ELF-1 (cell line): Measurements from ENCODE around the gene CAPN11.

Experiments used
- DNase-seq: peaks from one replicate; pipeline ENCODE4 v3.0.0-alpha.2; 2016; ENCODE audit warnings: low read depth, low spot score

The CAPN11 gene

GRCh38 chr6:44207966-44208365 lies 49.3 kb downstream of the CAPN11 start:
- no peak for DNase-seq

GRCh38 chr6:44211284-44211683 lies 52.7 kb downstream of the CAPN11 start:
- DNase-seq, result no peak

DNA sequence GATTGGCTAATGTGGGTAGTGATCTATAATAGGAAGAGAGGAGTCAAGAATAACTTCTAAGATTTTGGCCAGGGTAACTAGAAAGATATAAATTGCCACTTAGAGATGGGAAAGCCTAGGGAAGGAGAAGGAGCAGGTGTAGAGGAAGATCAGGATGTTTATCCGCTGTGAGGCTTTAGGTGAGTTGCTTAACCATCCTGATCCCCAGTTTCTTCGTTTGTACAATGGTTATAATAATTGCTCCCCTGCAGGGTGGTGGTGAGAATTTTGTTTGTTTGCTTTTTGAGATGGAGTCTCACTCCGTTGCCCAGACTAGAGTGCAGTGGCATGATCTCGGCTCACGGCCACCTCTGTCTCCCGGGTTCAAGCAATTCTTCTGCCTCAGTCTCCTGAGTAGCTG lies 55.7 kb downstream of the CAPN11 start:
- no peak for DNase-seq

GRCh38 chr6:44216677-44217331 lies 58.2 kb downstream of the CAPN11 start, which contains the start of gene MYMX:
MYMX (plus strand) TSS chr6:44216926; CDS start chr6:44217472, 546 bp downstream.
- DNase-seq, result peak; percentile 64

- DNase-seq, result peak; percentile 77
Observed at GRCh38 chr6:44217332-44218143, 58.9 kb downstream of the CAPN11 start.

DNA sequence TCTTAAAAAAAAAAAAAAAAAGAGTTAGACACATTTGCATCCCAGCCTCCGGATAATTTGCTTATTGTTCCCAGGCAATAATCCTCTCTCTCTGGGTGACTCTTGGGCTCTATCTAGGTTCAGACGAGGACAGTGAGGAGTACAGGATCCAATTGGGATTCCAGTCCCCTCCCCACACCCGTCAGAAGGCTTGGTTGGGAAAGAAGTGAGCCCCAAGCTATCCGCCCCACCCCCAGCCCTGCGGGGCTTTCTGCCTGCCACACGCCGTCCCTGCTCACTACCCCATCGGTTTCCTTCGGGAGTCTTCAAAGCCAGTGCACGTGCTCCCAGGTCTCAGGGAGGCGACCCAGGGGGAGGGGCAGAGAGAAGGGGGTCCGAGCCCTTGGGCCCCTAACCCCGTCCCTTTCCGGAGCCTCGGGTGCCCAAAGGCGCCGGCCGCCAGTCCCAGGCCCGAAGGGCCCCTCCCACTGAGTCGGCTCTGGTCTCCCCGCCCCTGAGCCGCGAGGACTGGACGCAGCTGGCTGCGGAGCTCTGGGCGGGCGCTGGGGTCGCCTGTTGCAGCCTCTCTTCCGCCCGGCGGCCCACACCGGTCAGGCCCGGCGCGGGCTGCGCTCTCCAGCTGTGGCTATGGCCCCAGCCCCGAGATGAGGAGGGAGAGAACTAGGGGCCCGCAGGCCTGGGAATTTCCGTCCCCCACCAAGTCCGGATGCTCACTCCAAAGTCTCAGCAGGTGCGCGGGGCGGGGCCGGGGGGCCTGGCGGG lies 60.6 kb downstream of the CAPN11 start:
- DNase-seq, result peak; percentile 96

GRCh38 chr6:44219815-44220784 lies 61.5 kb downstream of the CAPN11 start:
- DNase-seq, result no peak

- no peak for DNase-seq
Observed at GRCh38 chr6:44220913-44221290, 62.3 kb downstream of the CAPN11 start.

DNA sequence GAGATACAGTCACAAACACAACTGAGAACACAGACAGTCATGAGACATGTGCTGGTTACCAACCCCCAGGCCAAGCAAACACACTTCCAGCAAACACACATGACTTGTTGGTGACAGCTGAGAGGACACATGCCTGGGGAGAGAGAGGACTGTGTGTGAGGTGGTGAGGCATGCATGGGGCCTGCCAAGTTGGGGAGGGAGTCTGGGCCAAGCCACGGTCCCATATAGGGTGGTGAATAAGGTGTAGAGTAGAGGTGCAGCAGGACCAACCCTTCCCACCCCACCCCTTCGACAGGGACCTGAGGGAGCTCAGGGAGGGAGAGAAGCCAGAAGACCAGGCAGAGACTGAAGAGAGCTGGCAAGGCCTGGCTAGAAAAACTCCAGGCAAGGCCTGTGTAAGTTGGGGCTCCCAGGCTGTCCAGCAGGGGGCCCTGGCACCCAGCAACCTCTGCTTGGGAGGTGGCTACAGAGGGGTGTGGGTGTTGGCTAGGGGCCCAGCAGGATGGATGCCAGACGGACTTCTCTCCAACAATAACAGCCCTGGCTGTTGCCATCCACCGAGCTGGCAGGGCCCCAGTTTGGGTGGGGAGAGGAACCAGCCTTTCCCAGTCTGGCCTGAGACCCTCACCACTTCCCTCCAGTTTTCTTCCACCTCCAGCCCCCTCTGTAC lies 62.8 kb downstream of the CAPN11 start:
- peak; percentile 79 for DNase-seq

DNA sequence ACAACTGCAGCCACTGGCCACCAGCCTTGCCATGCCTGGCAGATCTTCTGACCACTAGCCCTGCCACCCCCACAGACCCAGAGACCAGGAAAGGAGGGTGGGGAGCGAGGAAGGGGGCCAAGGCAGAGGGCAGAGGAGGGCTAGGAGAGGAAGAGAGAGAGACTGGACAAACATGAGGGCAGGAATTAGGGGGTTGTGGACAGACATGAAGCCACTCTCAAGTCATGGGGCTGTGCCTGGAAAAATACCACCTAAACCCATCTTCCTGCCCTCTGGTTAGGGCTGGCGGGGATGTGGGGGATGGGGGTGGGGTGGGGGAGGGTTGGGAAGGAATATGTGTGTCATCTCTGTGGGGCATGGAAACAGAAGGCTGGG lies 63.3 kb downstream of the CAPN11 start:
- DNase-seq, result no peak

DNA sequence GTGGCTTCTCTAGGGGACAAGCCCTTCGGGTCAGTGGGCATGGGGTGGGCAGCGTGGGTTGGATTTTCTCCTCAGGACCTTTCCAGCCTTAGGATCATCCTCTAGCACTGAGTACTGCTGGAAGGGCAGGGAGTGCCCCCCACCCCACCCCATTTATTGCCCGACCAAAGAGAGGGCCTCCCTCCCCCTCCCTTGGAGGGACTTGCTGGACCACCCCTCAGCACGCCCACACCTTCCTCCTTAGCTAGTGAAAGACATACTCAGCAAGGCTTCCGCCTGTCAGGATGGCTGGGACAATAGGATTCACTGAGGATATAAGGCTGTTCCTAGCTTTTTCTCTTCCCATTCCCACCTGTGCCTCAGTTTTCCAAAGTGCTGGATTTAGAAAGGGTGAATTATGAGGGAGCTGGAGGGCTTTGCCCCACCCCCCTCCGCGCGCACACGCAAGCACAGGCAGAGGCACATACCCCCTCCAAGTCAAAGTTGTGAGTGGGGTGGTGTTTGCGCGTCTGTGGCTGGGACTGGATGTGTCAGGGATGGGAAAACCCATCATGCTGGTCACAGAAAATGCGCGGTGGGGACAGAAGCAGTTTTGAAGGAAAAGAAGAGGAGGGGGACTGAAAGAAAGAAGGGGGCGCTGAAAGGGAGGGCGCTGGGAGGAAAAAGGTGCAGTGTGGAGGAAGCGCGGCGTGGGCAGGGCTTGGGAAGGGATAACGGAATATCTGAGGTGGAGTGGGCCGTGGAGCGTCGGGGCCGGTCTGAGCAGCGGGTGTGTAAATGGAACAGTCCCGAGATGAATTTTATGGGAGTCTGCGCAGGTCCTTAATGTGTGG lies 64.1 kb downstream of the CAPN11 start:
- no peak for DNase-seq

DNA sequence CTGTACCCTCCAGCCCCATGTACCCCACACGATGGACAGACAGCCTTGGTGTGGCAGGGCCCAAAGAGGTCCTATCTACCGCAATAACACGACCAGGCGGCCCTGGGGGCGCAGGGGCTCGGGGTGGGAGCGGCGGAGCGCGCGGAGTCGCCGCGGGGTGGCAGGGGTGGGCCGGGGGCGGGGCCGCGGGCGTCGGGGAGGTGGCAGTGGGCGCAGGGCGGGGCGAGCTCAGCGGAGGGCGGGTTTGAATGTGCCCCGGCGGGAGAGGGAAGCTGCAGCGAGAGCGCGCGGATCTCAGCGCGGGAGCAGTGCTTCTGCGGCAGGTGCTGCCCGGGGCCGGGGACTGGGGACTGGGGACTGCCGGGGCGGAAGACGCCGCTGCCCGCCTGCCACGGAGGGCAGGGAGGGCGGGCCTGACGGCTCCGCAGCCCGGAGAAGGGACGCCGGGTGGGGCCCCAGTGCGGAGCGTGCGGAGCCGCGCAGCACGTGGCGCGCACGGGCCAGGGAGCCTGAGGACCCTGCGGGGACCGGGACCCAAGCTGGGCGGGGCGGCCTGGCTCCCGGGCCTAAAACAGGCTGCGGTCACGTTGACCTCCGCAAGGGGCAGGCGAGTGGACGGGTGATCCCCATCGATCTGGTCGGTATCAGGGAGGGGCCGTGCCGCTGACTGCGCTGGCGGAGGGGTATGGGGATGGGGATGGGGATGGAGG lies 64.9 kb downstream of the CAPN11 start, which contains the start of gene SLC29A1:
SLC29A1 (plus strand) TSS at position 277 of the 710 bp plus-strand sequence. CDS start 3,719 bp downstream, outside the sequence.
- DNase-seq, result peak; percentile 75

GRCh38 chr6:44224029-44224964 lies 65.7 kb downstream of the CAPN11 start:
- DNase-seq, result peak; percentile 47

DNA sequence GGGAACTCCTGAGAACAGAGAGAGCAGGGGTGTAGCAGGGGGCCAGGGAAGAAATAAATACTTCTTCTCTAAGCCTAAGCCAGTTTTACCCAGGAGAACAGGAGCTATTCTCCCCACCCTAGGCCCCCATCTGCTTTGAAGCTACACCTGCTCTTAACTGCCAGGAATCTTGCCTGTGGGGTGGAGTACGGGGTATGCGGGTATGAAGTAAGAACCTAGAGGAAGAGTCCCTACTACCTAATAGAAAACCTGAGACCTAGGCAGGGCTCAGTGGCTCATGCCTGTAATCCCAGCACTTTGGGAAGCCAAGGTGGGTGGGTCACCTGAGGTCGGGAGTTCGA lies 66.3 kb downstream of the CAPN11 start:
- peak; percentile 44 for DNase-seq

- no peak for DNase-seq
Observed at GRCh38 chr6:44225579-44226325, 67.1 kb downstream of the CAPN11 start.

GRCh38 chr6:44226368-44227147 lies 67.9 kb downstream of the CAPN11 start:
- DNase-seq, result no peak
